OCI-LY7 (cell line): ENCODE results near the gene CD93. TPM values are rescaled to one million over a fixed set of nuclear protein-coding genes. Genes with fewer than 3 reads are reported as not detected.

ENCODE experiments used
- BruUV-seq: library from RNA; stranded (reverse); fragments of 400-500 nt; replicated peaks from 2 replicates; lab custom pipeline; 2021; lab: Mats Ljungman, UMichigan
- CTCF ChIA-PET: fragments of 300-600 bp; sonication (Branson Sonifier 250); formaldehyde crosslinking; loops from one replicate; lab custom pipeline; 2022; ENCODE audit warnings: antibody characterized with exemption; ENCODE audit not compliant: unreplicated experiment; lab: Charles Lee
- POLR2A ChIA-PET: fragments of 300-600 bp; sonication (Branson Sonifier 250); formaldehyde crosslinking; loops from one replicate; lab custom pipeline; 2022; ENCODE audit warnings: antibody characterized with exemption; lab: Charles Lee
- DNase-seq: peaks from one replicate; pipeline ENCODE4 v3.0.0-alpha.2; 2015; ENCODE audit warnings: low spot score
- H2AFZ ChIP-seq: fragments of 200-600 bp; sonication (generic), shearing (Covaris generic); 2 replicates; pipeline ENCODE4 v1.6.1; 2014; ENCODE audit warnings: mild to moderate bottlenecking, antibody characterized with exemption, low read length, moderate library complexity
- H3K27ac ChIP-seq: fragments of 200-600 bp; sonication (generic); 2 replicates; pipeline ENCODE4 v1.5.1; 2014; ENCODE audit warnings: mixed run types, low read depth, mild to moderate bottlenecking, moderate library complexity, low read length, inconsistent platforms; ENCODE audit not compliant: poor library complexity, severe bottlenecking
- H3K36me3 ChIP-seq: fragments of 200-600 bp; sonication (generic); 2 replicates; pipeline ENCODE4 v1.6.1; 2014; ENCODE audit warnings: mild to moderate bottlenecking, antibody characterized with exemption, low read length, moderate library complexity, mixed read lengths; ENCODE audit not compliant: insufficient read depth
- H3K4me1 ChIP-seq: fragments of 200-600 bp; sonication (generic); 2 replicates; pipeline ENCODE4 v1.5.1; 2014; ENCODE audit warnings: mild to moderate bottlenecking, low read length; ENCODE audit not compliant: insufficient read depth, poor library complexity, severe bottlenecking
- H3K4me2 ChIP-seq: fragments of 200-600 bp; sonication (generic); 2 replicates; pipeline ENCODE4 v1.6.1; 2014; ENCODE audit warnings: mild to moderate bottlenecking, low read length
- H3K4me3 ChIP-seq: fragments of 200-600 bp; sonication (generic); 2 replicates; pipeline ENCODE4 v1.5.1; 2014; ENCODE audit warnings: mild to moderate bottlenecking, low read depth, low read length; ENCODE audit not compliant: poor library complexity, severe bottlenecking
- H3K79me2 ChIP-seq: fragments of 200-600 bp; sonication (generic); 2 replicates; pipeline ENCODE4 v1.6.1; 2016; ENCODE audit warnings: low read depth, mild to moderate bottlenecking, low read length, moderate library complexity, mixed read lengths; ENCODE audit not compliant: insufficient read depth
- H3K9me2 ChIP-seq: fragments of 200-600 bp; sonication (generic); 2 replicates; pipeline ENCODE4 v1.6.1; 2016; ENCODE audit warnings: mild to moderate bottlenecking, low read length, mixed read lengths; ENCODE audit not compliant: insufficient read depth
- H3K9me3 ChIP-seq: fragments of 200-600 bp; sonication (generic); 2 replicates; pipeline ENCODE4 v1.6.1; 2014; ENCODE audit warnings: mild to moderate bottlenecking, mixed run types, low read length, mixed read lengths
- H4K20me1 ChIP-seq: fragments of 200-600 bp; sonication (generic); 2 replicates; pipeline ENCODE4 v1.6.1; 2014; ENCODE audit warnings: mild to moderate bottlenecking, antibody characterized with exemption, low read length, moderate library complexity, mixed read lengths; ENCODE audit not compliant: insufficient read depth
- EZH2phosphoT487 ChIP-seq: fragments of 200-600 bp; sonication (generic); IDR thresholded peaks from 2 replicates; pipeline ENCODE4 v1.6.1; 2018; ENCODE audit warnings: low read depth, borderline replicate concordance, mild to moderate bottlenecking, mixed run types, antibody characterized with exemption, low read length, moderate library complexity, mixed read lengths
- intact Hi-C: fragments of 100-400 bp; cut with micrococcal nuclease; formaldehyde crosslinking; loops from one replicate; pipeline ENCODE4 v1.10.0; 2022; ENCODE audit not compliant: unreplicated experiment
- total RNA-seq, 2 experiments: library from RNA; depleted of rRNA in 1 of 2; stranded (reverse); fragments of >200 nt in 1 of 2; shearing (Covaris generic) in 1 of 2; gene quantifications; 2 replicates each; pipeline ENCODE4 v1.2.3, GENCODE V29; 2014 to 2022
- TF ChIP-seq, protein P1 (sequence below): fragments of 200-600 bp; sonication (generic); conservative IDR thresholded peaks from 2 replicates; pipeline ENCODE4 v1.5.1; 2014; ENCODE audit warnings: mild to moderate bottlenecking, antibody characterized with exemption, low read length, moderate library complexity, mixed read lengths

Gene CD93
- total RNA-seq, 2 experiments from 2014 or later, result not detected

DNA sequence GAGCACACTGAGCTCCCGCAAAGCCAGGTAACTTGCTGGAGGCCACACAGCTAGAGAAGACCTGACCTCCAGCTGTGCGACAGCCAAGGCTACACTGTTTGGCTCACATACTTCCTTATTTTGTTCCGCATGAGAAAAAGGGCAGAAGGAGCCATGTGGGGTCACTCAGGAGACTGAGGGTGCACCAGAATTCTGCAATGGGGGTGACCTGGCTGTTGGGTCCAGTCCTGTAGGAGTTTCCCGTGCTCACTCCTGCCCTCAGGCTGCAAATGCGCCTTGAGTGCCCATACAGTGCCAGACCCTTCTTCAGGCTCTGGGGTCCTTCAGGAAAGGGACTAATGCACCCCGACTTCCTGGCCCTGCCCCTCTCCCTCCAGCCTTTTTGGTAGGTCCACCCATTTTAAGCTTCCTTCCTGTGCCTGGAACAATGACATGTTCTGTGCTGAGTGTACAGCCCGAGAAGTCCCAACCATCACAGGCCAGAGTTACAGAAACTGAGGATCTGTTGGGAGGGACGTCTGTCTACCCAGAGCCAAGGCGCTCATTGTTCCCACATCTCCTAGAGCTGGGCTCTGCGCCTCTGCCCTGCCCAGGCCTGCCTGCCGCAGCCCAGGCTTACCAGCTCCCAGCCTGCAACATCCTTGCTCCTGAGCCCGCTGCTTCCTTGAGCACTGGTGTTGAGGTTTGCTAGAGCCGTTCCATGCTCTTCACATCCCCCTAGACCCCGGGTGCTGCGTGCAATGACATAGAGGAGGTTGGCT lies 33.5 kb upstream of the CD93 start:
- H3K27ac ChIP-seq, result no peak overlapping the region
- no peak overlapping the region for H3K4me3 ChIP-seq
- intact Hi-C loops, result no loop called here
- ChIA-PET POLR2A (no interaction called here), CTCF (no interaction called here)
- H2AFZ ChIP-seq, result no peak overlapping the region
- no peaks in the 10 kb centered on the region for H3K9me3 ChIP-seq
- H4K20me1 ChIP-seq, result no peaks in the 10 kb centered on the region
- no TSS peak for BruUV-seq
- no peaks in the 10 kb centered on the region for H3K36me3 ChIP-seq
- H3K79me2 ChIP-seq, result no peaks in the 10 kb centered on the region
- no peak overlapping the region for H3K4me2 ChIP-seq
- no peaks in the 10 kb centered on the region for H3K9me2 ChIP-seq
- TF ChIP-seq, protein P1, sequence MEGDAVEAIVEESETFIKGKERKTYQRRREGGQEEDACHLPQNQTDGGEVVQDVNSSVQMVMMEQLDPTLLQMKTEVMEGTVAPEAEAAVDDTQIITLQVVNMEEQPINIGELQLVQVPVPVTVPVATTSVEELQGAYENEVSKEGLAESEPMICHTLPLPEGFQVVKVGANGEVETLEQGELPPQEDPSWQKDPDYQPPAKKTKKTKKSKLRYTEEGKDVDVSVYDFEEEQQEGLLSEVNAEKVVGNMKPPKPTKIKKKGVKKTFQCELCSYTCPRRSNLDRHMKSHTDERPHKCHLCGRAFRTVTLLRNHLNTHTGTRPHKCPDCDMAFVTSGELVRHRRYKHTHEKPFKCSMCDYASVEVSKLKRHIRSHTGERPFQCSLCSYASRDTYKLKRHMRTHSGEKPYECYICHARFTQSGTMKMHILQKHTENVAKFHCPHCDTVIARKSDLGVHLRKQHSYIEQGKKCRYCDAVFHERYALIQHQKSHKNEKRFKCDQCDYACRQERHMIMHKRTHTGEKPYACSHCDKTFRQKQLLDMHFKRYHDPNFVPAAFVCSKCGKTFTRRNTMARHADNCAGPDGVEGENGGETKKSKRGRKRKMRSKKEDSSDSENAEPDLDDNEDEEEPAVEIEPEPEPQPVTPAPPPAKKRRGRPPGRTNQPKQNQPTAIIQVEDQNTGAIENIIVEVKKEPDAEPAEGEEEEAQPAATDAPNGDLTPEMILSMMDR, result no peak
- no peak for TF ChIP-seq EZH2phosphoT487
- H3K4me1 ChIP-seq, result no peaks in the 10 kb centered on the region
- DNase-seq, result no peak

DNA sequence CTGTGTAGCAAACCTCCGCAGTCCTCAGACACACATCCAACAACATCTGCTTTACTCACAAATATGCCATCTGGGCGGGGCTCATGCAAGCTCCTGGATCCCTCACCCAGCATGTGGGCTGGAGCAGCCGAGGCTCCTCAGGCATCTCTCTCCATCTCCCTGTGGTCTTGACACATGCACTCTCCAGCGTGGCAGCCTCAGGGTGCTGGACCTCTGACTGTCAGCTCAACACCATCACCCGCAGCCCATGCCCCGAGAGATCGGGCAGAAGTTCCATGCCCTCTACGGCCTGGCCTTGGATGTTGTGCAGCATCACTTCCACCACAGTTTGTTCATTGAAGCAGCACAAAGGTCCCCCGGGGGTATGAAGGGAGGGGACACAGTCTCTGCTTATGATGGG lies 32.6 kb upstream of the CD93 start:
- intact Hi-C loops, result no loop called here
- Histone ChIP-seq H3K4me1 (no peaks in the 10 kb centered on the region), H2AFZ (no peak overlapping the region), H4K20me1 (no peaks in the 10 kb centered on the region), H3K27ac (no peak overlapping the region), H3K36me3 (no peaks in the 10 kb centered on the region), H3K9me3 (no peaks in the 10 kb centered on the region), H3K4me3 (no peak overlapping the region), H3K4me2 (no peak overlapping the region), H3K79me2 (no peaks in the 10 kb centered on the region), H3K9me2 (no peaks in the 10 kb centered on the region)
- no TSS peak for BruUV-seq
- CTCF ChIA-PET, result no interaction called here
- no peak for DNase-seq
- TF ChIP-seq EZH2phosphoT487, result no peak
- TF ChIP-seq, protein P1, result no peak
- POLR2A ChIA-PET, result no interaction called here

DNA sequence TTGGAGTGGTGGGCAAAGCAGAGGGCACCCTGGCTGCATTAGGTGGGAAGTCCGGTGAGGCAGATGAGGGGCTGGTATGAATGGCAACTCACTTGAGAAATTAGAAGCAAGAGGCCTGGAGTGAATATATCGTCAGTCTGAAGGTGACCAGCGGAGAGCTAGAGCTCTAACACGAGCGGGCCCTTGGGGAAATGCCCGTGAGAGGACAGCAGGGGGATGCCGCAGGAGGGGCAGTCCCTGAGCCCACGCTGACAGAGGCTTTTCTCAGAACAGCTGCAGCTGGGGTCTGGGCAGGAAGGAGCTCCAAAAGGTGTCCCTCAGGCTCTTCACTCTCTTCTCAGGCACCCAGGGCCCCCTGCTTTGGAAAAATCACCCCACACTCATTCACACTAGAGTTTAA lies 32.0 kb upstream of the CD93 start:
- Histone ChIP-seq H3K9me2 (no peaks in the 10 kb centered on the region), H3K4me3 (no peak overlapping the region), H3K36me3 (no peaks in the 10 kb centered on the region), H3K27ac (no peak overlapping the region), H4K20me1 (no peaks in the 10 kb centered on the region), H2AFZ (no peak overlapping the region), H3K4me1 (no peaks in the 10 kb centered on the region), H3K79me2 (no peaks in the 10 kb centered on the region), H3K9me3 (no peaks in the 10 kb centered on the region), H3K4me2 (no peak overlapping the region)
- TF ChIP-seq, protein P1, result no peak
- BruUV-seq, result no TSS peak
- DNase-seq, result no peak
- POLR2A ChIA-PET, result no interaction called here
- intact Hi-C loops, result no loop called here
- CTCF ChIA-PET, result no interaction called here
